ENCODE data around the gene RNGTT.
"Not testable (repeated sequence)": the region's sequence is repeated elsewhere in the genome, so short reads cannot be mapped to it uniquely, and the experiment has no call there.

RNGTT gene

DNA sequence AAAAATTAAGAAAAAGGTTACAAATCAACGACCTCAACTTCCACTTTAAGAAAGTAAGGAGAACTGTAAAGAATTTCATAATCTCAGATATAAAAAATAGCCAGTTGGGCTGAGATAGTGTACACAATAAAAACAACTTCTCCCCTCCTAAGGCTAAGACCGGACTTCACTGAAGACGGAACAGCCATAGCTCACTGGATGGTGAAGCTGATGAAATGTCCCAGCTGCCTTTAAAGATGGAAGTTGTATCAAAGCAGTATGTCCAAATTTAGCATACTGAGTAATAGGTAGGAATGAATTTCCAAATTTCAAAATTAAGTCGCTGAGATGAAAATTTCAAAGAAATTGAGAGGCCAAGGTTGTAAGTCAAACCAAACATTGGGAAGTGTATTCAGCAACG lies 153.3 kb downstream of the RNGTT start:
- Mint-ChIP-seq H3K27me3 (no peaks in the 10 kb centered on the region), H3K4me1 (peaks cover 3% of the 10 kb centered on the region), H3K27ac (no peak overlapping the region), H3K4me3 (no peak overlapping the region), H3K9me3 (peaks cover 12% of the 10 kb centered on the region), H3K36me3 (peaks cover 34% of the 10 kb centered on the region)
- no peak for DNase-seq (ENCODE audit: low spot score in 2 of 2)
- ATAC-seq (ENCODE audit: low read depth): no peak

DNA sequence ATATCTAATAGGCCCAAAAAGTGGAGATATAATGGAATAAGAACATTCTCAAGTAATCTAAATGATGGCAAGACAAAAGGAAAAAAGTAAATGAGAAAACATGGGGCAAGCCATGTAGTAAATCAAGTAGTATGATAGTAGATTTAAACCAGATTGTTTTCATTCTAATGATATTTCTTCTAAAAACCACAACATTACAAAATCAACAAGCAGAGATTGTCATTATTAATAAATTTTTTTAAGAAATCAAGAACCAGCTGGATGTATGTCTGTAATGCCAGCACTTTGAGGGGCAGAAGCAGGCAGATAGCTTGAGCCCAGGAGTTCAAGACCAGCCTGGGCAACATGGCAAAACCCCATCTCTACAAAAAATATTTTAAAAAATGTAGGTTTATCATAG lies 155.0 kb downstream of the RNGTT start:
- DNase-seq (ENCODE audit: low spot score in 2 of 2) (no peak), ATAC-seq (ENCODE audit: low read depth) (no peak)
- H3K4me1 Mint-ChIP-seq: peaks cover 6% of the 10 kb centered on the region
- H3K27me3 Mint-ChIP-seq: no peaks in the 10 kb centered on the region
- H3K9me3 Mint-ChIP-seq: peaks cover 12% of the 10 kb centered on the region
- no peak overlapping the region for H3K4me3 Mint-ChIP-seq
- no peak overlapping the region for H3K27ac Mint-ChIP-seq
- peaks cover 39% of the 10 kb centered on the region for H3K36me3 Mint-ChIP-seq

DNA sequence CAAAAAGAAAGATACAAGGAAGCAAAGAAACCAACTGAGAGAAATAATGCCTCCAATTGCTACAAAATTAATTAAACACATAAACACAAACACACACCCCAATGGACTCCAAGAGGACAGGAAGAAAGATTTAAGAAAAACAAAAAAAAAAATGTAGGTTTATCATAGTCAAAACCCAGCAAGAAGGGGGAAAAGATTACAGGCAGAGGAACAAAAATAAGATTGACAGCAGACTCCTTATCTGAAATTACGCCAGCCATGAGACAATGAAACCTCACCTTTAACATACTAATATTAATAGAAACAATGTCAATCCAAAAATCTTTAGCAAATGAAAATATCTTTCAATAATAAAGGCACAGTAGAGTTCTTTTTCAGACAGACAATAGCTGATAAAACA lies 155.8 kb downstream of the RNGTT start:
- Mint-ChIP-seq H3K36me3 (peaks cover 42% of the 10 kb centered on the region), H3K27me3 (no peaks in the 10 kb centered on the region), H3K4me3 (no peak overlapping the region), H3K4me1 (peaks cover 6% of the 10 kb centered on the region), H3K9me3 (peaks cover 12% of the 10 kb centered on the region), H3K27ac (no peak overlapping the region)
- DNase-seq (ENCODE audit: low spot score in 2 of 2) (no peak), ATAC-seq (ENCODE audit: low read depth) (no peak)

DNA sequence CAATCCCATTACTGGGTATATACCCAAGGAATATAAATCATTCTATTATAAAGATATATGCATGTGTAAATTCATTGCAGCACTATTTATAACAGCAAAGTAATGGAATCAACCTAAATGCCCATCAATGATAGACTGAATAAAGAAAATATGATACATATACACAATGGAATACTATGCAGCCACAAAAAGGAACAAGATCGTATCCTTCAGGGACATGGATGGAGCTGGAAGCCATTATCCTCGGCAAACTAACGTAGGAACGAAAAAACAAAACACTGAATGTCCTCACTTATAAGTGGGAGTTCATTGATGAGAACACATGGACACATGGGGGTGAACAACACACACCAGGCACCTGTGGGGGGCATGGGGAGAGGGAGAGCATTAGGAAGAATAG lies 156.7 kb downstream of the RNGTT start:
- H3K4me1 Mint-ChIP-seq: peaks cover 6% of the 10 kb centered on the region
- H3K9me3 Mint-ChIP-seq: peaks cover 12% of the 10 kb centered on the region
- no peaks in the 10 kb centered on the region for H3K27me3 Mint-ChIP-seq
- ATAC-seq (ENCODE audit: low read depth) (no peak), DNase-seq (ENCODE audit: low spot score in 2 of 2) (no peak)
- peaks cover 48% of the 10 kb centered on the region for H3K36me3 Mint-ChIP-seq
- no peak overlapping the region for H3K27ac Mint-ChIP-seq
- H3K4me3 Mint-ChIP-seq: no peak overlapping the region

DNA sequence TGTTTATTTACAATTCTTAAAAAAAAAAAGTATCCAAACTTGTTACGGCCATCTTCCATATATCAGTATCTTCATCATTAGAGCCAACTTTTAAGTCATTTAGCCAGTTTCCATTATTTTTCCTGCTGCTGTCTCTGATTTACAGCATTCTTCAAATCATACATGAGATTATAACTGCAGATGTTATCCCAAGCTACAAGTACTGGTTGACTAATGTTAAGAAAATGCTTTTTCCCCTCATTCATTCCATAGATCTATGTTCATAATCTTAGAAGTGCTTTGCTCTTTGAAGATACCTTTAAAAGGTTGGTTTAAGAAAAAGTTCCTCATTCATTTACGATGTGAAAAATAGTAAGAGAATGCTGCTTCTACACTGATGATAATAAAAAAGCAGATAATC lies 158.7 kb downstream of the RNGTT start:
- Mint-ChIP-seq H3K4me1 (peaks cover 6% of the 10 kb centered on the region), H3K27ac (no peak overlapping the region), H3K36me3 (peaks cover 56% of the 10 kb centered on the region), H3K9me3 (peaks cover 12% of the 10 kb centered on the region), H3K4me3 (no peak overlapping the region), H3K27me3 (no peaks in the 10 kb centered on the region)
- DNase-seq (ENCODE audit: low spot score in 2 of 2): no peak
- no peak for ATAC-seq (ENCODE audit: low read depth)

DNA sequence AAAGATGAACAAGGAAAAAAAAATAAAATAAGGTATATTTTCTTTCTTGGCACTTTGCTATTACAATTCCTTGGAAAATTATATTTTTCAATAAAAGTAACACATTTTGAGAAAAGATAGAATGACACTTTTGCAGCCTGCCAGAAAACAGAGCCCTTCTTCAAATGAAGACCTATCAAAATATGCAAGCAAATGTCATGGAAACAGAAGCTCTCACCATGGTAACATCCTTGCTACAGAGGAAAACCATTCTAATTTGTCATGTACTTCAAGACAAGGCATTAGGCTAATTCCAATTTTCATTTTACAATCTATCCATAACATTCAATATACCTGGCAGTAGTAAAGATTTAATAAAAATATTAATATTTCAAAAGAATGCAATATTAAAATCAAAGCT lies 177.9 kb downstream of the RNGTT start:
- no peak for ATAC-seq (ENCODE audit: low read depth)
- DNase-seq (ENCODE audit: low spot score in 2 of 2): no peak
- no peak overlapping the region for H3K4me3 Mint-ChIP-seq
- H3K9me3 Mint-ChIP-seq: no peaks in the 10 kb centered on the region
- H3K36me3 Mint-ChIP-seq: peaks cover 19% of the 10 kb centered on the region
- H3K27ac Mint-ChIP-seq: no peak overlapping the region
- peaks cover 8% of the 10 kb centered on the region for H3K4me1 Mint-ChIP-seq
- no peaks in the 10 kb centered on the region for H3K27me3 Mint-ChIP-seq

DNA sequence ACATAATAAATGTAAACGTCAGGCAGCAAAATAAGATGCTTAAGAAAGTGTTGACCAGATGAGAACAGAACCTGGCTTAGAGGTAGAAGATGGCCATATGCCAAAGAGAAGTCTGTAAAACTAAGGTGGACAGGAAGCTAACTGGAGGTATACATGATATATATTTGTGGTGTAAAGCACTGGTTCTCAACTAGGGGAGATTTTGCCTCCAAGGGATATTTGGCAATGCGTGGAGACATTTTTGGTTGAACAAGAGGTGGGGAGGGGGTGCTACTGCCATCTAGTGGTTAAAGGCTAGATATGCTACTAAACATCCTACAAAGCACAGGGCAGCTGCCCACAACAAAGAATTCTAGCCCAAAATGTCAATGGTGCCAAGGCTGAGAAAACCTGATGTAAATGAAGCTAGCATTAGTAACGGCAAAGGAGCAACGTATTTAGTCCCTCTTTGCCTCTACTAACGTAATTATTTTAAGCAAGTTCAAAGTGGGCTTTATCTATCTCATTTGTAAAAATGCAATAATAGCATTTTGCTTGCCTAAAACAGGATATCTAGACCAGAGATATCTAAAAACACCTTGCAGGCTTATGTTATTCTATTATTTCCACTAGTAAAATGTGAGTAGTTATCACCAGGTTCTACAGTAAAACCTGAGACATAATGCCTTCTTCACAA lies 182.6 kb downstream of the RNGTT start:
- H3K9me3 Mint-ChIP-seq: no peaks in the 10 kb centered on the region
- peaks cover 8% of the 10 kb centered on the region for H3K4me1 Mint-ChIP-seq
- H3K4me3 Mint-ChIP-seq: no peak overlapping the region
- DNase-seq (ENCODE audit: low spot score in 2 of 2): peak; percentile 47 to 69
- no peak overlapping the region for H3K27ac Mint-ChIP-seq
- peak; percentile 87 for ATAC-seq (ENCODE audit: low read depth)
- H3K27me3 Mint-ChIP-seq: no peaks in the 10 kb centered on the region
- H3K36me3 Mint-ChIP-seq: peaks cover 16% of the 10 kb centered on the region

DNA sequence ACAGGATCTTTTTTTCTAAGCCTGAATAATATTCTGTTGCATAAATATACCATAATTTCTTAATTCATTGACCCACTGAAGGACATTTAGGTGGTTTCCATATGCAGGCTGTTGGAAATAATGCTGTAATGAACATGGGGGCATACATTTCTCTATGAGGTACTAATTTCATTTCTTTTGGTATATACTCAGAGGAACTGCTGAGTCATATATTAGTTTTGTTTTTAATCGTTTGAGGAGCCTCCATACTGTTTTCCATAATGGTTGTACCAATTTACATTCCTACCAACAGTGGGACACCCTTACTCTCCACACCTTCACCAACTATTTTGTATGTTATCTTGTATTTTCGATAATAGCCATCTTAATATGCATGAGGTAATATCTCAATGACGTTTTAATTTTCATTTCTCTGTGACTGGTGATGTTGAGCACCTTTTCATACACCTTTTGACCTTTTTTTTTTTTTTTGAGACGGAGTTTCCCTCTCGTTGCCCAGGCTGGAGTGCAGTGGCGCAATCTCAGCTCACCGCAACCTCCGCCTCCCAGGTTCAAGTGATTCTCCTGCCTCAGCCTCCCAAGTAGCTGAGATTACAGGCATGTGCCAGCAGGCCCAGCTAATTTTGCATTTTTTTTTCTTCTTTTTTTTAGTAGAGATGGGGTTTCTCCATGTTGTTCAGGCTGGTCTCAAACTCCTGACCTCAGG lies 187.4 kb downstream of the RNGTT start:
- H3K9me3 Mint-ChIP-seq: no peaks in the 10 kb centered on the region
- peak overlapping the region; percentile 14 for H3K27ac Mint-ChIP-seq
- no peak overlapping the region for H3K4me3 Mint-ChIP-seq
- H3K4me1 Mint-ChIP-seq: peaks cover 4% of the 10 kb centered on the region
- ATAC-seq (ENCODE audit: low read depth) (no peak), DNase-seq (ENCODE audit: low spot score in 2 of 2) (no peak)
- H3K36me3 Mint-ChIP-seq: peaks cover 15% of the 10 kb centered on the region
- H3K27me3 Mint-ChIP-seq: no peaks in the 10 kb centered on the region

DNA sequence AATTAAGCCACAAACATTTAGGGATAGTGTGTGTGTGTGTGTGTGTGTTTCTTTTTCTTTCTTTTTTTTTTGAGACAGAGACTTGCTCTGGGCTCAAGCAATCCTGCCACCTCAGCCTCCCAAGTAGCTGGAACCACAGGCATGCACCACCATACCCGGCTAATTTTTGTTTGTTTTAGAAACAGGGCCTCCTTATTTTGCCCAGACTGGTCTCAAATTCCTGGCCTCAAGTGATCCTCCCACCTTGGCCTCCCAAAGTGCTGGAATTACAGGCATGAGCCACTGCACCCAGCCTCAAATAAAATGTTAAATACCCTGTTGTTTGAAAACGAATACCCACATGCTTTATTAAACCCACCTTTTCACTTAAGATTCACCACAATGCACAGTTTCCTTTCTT lies 195.3 kb downstream of the RNGTT start:
- not testable (repeated sequence) for H3K9me3 Mint-ChIP-seq; DNase-seq (ENCODE audit: low spot score in 2 of 2); H3K27me3 Mint-ChIP-seq; H3K4me1 Mint-ChIP-seq; ATAC-seq (ENCODE audit: low read depth); H3K4me3 Mint-ChIP-seq
- Mint-ChIP-seq H3K36me3 (peaks cover 12% of the 10 kb centered on the region), H3K27ac (peak overlapping the region; percentile 6)

DNA sequence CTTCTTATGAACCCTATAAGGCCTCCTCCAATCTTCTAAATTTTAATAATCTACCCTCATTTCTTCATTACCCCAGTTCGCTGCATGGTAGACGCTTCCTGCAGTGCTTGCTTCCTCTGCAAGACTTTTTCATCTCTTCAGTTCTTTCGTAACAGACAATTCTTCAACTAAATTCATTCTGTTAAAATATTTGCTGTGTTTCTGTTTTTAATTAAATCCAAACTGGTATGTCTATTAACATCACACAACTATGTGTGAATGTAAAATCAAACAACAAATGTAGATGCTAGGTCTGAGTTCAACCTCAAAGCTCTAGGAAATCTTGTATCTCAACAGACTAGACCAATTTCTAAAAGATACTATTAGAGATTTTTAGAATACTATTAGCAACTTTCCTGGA lies 199.3 kb downstream of the RNGTT start:
- ATAC-seq (ENCODE audit: low read depth): no peak
- Mint-ChIP-seq H3K4me1 (peaks cover 20% of the 10 kb centered on the region), H3K4me3 (no peak overlapping the region), H3K27me3 (no peaks in the 10 kb centered on the region), H3K27ac (no peak overlapping the region), H3K9me3 (peaks cover 5% of the 10 kb centered on the region), H3K36me3 (peaks cover 14% of the 10 kb centered on the region)
- no peak for DNase-seq (ENCODE audit: low spot score in 2 of 2)

DNA sequence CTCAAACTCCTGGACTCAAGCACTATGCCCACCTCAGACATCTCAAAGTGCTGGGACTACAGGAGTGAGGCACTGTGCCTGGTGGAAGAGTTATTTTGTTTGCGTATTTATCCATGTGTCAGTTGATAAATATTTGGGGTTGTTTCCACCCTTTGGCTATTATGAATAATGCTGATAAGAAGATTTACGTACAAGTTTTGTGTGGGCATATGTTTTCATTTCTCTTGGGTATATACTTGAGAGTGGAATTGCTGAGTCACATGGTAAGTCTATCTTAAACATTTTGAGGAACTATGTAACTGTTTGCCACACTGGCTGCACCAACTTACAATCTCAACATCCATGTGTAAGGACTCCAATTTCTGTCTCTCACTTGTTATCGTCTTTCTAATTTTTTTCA lies 200.3 kb downstream of the RNGTT start:
- peaks cover 20% of the 10 kb centered on the region for H3K4me1 Mint-ChIP-seq
- peak overlapping the region; percentile 91 for H3K27ac Mint-ChIP-seq

DNA sequence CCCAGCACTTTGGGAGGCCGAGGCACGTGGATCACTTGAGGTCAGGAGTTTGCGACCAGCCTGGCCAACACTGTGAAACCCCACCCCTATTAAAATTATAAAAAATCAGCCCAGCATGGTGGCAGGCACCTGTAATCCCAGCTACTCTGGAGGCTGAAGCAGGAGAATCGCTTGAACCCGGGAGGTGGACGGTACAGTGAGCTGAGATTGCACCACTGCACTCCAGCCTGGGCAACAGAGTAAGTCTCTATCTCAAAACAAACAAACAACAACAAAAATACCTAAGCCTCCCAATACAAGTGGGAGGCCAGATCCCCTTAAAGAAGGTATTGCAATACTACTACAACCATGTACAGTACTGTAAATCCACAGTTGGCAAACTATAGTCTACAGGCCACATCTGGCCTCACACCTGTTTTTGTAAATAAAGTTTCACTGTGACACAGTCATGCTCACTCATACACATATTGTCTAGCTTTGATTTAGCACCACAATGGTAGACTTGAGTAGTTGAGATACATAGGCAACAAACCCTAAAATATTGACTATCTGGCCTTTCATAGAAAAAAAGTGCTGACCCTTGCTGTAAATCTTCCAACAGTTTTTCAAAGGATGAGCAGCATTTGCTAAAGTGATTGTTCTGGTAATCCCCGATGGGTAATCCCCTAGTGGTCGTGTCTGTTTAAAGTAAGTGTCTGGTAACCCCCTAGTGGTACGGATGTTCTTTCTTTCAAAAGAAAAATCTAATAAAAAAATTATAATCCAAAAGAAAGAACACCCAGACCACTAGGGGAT lies 202.0 kb downstream of the RNGTT start:
- peak in 1 of 2 donors; percentile 47 for DNase-seq (ENCODE audit: low spot score in 2 of 2)
- Mint-ChIP-seq H3K27me3 (no peaks in the 10 kb centered on the region), H3K4me1 (peaks cover 22% of the 10 kb centered on the region), H3K9me3 (peaks cover 5% of the 10 kb centered on the region), H3K36me3 (peaks cover 16% of the 10 kb centered on the region), H3K4me3 (no peak overlapping the region), H3K27ac (peak overlapping the region; percentile 91)
- ATAC-seq (ENCODE audit: low read depth): peak; percentile 91

More for the DNA sequence above, 200.3 kb downstream of the RNGTT start:
- no peak for DNase-seq (ENCODE audit: low spot score in 2 of 2)
- Mint-ChIP-seq H3K9me3 (peaks cover 5% of the 10 kb centered on the region), H3K27me3 (no peaks in the 10 kb centered on the region), H3K4me3 (no peak overlapping the region), H3K36me3 (peaks cover 14% of the 10 kb centered on the region)
- no peak for ATAC-seq (ENCODE audit: low read depth)

DNA sequence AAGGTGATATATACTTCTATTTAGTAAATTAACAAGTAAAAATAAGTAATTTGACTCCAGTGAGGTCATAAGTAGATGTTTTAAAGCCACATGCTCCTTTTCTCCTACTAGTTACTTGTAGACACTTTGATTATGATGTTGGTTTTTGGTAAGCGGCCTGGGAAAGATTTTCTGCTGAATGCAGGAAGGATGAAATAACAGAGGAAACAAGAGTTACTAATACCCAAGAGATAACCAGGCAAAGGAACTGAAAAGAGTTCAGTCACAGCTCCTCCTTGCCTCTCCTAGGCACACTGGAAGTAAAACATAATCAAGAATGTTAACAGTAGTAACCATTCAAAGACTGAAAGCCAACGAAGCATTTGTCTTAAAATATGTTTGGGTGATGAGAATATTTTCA lies 203.3 kb downstream of the RNGTT start:
- Mint-ChIP-seq H3K36me3 (peaks cover 22% of the 10 kb centered on the region), H3K9me3 (peaks cover 5% of the 10 kb centered on the region), H3K4me1 (peaks cover 22% of the 10 kb centered on the region), H3K27me3 (no peaks in the 10 kb centered on the region), H3K4me3 (no peak overlapping the region), H3K27ac (peak overlapping the region; percentile 91)
- ATAC-seq (ENCODE audit: low read depth) (no peak), DNase-seq (ENCODE audit: low spot score in 2 of 2) (no peak)

DNA sequence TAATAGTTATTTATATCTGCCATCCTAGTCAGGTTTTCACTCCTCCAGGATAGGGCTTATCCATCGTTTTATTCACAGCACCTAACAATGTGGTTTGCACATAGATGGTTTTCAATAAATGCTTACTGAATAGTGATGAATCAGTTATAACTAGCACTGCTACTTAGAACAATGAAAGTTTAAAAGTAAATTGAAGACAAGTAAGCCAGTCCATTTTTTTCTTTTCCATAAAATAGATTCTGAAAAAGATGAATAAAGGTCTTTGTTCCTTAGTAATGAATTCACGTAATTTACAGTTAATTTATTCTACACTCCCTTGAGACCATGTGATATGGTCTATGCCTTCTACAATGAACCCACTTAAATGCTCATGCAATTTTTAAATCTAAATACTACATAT lies 212.5 kb downstream of the RNGTT start:
- DNase-seq (ENCODE audit: low spot score in 2 of 2) (no peak), ATAC-seq (ENCODE audit: low read depth) (no peak)
- Mint-ChIP-seq H3K36me3 (peaks cover 22% of the 10 kb centered on the region), H3K4me1 (peaks cover 3% of the 10 kb centered on the region), H3K9me3 (no peaks in the 10 kb centered on the region), H3K4me3 (no peak overlapping the region), H3K27me3 (no peaks in the 10 kb centered on the region), H3K27ac (no peak overlapping the region)

Data from memory B cell (primary cell).